Measurements from ENCODE around the gene ANKRD36B.
"Not testable (repeated sequence)": the region's sequence is repeated elsewhere in the genome, so short reads cannot be mapped to it uniquely, and the experiment has no call there.

Gene ANKRD36B

DNA sequence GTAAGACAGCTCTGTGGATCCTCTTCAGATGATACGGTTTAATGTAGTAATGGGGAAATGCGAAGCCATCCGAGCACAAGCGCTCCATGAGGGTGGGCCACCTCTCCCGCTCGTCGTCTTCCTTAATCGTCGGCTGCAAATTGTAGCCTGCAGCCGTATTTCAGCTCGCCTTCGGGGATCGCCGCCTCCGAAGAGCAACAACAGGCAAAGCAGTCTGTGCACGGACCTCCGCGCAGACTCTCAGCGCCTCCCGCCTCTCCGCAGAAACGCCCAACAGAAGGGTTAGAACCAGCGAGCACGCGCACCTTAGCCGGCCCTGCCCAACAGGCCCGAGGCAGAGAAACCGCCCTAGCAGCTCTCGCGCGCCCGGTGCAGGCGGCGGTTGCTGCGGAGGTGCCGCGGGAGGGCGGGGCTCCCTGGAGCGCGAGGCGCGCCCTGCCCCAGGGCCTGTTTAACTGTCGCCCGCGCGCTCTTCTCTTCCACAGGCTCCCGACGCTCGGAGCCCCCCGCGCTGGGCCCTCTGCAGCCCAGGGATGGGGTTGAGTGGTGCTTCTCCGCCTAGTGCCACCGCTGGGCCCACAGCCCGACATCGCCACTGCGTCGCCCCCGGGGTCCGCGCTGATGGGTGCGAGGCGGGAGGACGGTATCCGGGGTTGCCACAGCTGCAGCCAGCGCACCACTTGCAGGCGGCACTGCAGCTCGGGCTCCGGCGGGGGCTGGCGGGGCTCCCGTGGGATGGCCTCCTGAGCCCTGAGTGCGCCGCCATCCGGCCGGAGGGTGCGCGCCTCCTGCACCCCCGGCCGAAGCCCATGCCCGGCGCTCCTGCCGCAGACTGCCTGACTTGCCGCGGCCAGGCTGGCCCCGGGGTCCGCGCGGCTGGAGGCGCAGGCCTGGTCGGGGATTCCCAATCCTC lies at the start of gene ANKRD36B:
ANKRD36B (minus strand) TSS at position 280 of the 913 bp plus-strand sequence; CDS start at position 88, 192 bp downstream.
- DNase-seq = peak; percentile 95

- DNase-seq = not testable (repeated sequence)
Observed at GRCh38 chr2:97626049-97626430, 36.4 kb upstream of the ANKRD36B start.

GRCh38 chr2:97625354-97626048 lies 35.8 kb upstream of the ANKRD36B start:
- DNase-seq = not testable (repeated sequence)

- DNase-seq = not testable (repeated sequence)
Observed at GRCh38 chr2:97622976-97623375, 33.3 kb upstream of the ANKRD36B start.

- not testable (repeated sequence) for DNase-seq
Observed at GRCh38 chr2:97620492-97620891, 30.8 kb upstream of the ANKRD36B start.

DNA sequence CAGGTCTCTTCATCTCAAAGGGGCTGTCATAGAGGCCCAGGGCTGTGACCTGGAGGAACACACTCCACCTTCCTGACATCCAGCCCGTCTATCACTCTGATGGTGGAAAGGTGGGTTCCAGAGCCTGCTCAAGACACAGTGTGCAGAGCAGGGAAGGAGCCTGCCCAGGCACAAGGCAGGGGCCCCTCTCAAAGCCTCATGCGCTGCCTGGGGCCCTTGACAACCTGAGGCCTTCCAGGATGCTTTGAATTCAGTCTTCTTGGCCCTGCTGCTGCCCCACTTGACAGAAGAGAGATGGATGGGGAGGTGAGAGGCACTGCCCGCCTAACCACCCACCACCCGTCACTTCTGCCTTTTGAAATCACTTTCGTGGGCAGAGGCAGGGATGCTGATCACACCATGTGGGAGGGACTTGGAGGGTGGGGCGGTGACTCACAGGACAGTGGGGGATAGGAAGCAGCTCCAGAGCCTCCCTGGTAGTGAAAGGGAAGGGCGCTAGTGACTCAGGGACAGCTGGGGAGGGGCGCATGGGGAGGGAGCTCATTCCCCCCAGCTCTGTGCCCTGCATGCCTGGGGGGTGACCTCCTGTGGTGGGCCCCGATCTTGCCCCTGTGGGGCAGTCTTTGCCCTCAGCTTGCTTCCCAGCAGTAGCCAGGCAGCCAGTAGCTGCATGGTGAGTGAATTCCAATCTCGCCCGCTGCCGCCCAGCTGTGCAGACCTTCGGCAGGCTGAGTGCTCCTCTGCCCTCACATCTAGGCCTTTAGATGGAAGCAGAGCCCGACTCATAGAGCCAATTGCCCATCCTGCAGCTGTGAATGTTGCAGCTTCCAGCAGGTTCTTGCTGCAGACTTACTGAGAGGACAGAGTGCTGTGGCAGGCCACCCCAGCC lies 29.5 kb upstream of the ANKRD36B start:
- DNase-seq = peak; percentile 64

- DNase-seq = no peak
Observed at GRCh38 chr2:97617911-97618310, 28.2 kb upstream of the ANKRD36B start.

DNA sequence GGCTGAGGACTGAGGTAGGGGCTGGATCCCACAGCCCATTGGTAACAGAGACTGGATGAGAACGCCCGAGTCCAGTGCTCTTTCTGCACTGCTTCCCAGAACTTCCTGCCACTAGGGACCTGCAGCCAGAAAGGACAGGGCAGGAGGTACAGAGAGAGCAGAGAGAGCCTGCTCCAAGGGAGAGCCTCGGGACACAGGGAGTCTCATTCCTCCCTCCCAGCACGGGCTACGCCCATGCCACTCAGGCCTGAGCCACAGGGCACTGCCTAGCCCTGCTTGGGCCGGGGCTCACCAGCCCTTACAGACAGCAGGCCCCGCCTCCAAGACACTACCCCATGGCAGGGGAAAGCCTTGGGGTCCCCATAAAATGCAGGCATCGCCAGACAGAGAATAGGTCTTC lies 26.1 kb upstream of the ANKRD36B start:
- not testable (repeated sequence) for DNase-seq

DNA sequence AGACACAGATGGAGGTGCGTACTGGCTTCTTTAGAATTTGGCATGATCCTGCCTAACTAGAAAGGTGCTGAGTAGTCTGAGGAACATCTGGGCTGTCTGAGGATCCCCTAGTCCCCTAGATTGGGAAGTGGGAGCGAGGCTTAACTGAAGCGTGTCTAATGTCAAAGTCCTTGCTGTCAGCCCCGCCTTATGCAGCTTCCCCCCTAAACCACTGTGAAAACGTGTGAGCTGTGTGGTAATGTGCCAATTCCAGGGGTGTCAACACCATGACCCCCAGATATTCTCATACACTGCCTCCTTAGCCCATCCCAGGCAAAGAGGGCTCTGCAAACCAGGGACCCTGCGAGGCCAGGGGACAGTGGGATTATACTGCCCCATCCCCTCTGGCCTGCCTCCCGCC lies 22.2 kb upstream of the ANKRD36B start:
- not testable (repeated sequence) for DNase-seq

DNA sequence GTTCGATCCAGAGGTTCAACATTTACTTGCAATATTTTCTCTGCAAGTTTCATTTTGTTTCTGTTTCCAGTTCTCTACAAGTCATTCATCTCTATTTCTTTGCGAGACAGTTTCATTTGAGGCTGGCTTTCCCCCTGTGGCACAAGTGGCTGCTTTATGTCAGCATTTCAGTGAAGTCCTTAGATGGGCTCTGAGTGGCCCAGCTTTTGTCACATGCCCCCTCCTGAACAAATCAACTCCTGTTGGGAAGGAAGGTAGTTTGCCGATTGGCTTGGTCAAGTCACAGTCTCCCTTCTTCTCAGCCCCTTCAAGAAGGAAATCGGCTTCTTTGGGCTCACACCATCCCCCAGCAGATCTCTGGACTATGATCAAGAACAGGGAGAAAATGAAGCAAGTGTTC lies 19.1 kb upstream of the ANKRD36B start:
- DNase-seq = peak; percentile 37

DNA sequence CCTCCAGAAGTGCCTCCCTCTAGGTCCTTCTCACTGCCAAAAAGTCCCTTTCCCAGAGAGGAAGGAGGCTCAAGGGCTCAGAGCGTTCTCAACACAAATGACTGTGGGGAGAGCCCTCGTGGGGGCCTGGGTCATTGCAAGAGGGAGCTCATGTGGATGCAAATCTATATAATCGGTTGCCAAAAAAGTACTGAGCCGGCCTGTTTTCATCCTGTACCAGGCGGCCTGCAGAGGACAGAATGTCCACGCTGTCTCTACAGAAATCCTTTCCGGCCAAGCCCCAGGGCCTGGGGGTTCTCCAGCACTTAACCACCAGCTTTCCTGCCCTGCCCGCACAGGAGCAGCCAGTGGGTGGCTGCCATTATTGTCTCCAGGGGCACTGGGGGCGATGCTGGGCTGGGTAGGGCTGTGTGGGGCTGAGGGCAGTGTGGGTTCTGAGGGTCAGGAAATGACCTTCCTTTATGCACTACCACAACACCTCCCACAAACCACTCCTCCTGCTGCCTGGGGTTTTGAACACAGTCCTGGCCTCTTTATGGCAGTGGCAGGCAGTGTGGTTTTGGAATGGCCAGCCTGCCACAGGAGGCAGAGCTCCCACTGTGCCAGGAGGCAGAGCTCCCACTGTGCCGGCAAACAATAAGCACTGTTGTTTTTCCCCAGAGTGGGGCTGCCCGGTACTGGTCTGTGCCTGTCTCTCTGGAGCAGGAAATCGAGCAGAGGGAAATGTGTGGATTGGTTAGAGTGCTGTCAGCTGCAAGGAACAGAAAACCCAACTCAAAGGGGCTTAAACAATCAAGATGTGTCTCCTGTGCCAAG lies 16.1 kb upstream of the ANKRD36B start:
- DNase-seq = not testable (repeated sequence)

DNA sequence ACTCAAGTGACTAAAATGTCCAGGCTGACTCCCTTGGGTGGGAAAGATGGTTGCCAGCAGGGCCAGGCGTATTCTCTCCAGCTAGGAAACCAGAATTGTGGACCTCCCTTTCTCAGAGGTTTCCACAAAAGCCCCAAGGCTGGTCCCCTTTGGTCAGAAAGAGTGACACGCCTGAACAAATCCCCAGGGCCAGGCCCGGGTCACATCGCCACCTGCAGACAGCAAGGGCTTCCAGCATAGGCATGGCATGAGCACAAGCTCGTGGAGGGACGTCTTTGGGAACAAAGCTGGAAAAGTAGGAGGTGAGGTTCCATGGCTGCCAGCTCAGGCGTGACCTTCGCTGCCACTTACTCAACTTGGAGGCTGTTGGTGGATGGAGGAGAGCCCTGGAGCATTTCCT lies 15.4 kb upstream of the ANKRD36B start:
- DNase-seq = not testable (repeated sequence)

DNA sequence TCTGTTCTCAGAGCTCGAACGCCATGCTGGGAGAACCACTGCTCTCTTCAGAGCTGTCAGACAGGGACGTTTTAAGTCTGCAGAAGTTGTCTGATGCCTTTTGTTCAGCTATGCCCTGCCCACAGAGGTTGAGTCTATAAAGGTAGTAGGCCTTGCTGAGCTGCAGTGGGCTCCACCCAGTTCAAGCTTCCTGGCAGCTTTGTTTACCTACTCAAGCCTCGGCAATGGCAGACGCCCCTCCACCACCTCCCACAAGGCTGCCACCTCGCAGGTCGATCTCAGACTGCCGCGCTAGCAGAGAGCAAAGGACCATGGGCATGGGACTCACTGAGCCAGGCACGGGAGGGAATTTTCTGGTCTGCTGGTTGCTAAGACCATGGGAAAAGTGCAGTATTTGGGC lies 11.9 kb upstream of the ANKRD36B start:
- DNase-seq = not testable (repeated sequence)

DNA sequence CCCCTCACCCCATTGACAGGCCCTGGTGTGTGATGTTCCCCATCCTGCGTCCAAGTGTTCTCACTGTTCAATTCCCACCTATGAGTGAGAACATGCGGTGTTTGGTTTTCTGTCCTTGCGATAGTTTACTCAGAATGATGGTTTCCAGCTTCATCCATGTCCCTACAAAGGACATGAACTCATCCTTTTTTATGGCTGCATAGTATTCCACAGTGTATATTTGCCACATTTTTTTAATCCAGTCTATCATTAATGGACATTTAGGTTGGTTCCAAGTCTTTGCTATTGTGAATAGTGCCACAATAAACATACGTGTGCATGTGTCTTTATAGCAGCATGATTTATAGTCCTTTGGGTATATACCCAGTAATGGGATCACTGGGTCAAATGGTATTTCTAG lies 6.5 kb upstream of the ANKRD36B start:
- not testable (repeated sequence) for DNase-seq

GRCh38 chr2:97593520-97593919 lies 3.8 kb upstream of the ANKRD36B start:
- not testable (repeated sequence) for DNase-seq

DNA sequence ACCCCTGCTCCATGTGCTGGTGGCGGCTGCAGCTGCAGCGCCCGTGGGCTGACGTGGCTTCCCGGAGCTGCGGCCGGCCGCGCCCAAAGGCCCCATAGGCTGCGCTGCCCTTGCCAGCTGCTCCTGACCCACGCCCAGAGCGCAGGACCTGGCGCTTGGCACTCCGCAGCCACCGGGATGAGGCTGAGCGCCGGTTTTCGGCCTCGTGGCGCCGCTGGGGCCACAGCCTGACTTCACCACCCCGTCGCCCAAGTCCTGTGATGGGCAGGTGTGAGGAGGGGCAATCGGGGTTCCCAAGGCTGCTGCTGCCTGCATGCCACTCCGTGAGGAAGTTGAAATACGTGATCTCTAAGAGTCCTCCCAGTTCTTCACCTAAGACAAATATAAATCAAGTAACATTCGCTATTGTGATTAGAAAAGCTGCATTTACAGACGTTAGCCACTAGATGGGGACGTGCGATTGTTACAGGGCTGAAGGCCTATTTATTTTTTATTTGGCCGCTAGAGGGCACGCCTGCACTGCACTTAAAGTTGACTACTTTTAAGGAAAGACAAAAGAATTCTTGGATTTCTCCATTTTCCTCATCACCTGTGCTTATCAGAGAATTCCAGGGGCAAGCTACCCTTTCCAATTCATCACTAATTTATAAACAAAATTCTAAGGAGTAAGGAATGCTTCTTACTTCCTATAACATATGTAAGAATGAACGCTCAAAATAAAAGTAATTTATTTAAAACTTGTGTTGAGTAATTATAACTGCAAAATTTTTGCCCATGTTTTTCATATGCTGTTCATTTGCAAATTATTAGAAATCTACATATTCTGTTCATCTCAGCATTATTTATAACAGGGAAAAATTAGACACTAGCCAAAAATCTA lies 1.1 kb upstream of the ANKRD36B start:
- DNase-seq = peak; percentile 84

- DNase-seq = not testable (repeated sequence)
Observed at GRCh38 chr2:97589257-97589597, 450 bp downstream of the ANKRD36B start.

DNA sequence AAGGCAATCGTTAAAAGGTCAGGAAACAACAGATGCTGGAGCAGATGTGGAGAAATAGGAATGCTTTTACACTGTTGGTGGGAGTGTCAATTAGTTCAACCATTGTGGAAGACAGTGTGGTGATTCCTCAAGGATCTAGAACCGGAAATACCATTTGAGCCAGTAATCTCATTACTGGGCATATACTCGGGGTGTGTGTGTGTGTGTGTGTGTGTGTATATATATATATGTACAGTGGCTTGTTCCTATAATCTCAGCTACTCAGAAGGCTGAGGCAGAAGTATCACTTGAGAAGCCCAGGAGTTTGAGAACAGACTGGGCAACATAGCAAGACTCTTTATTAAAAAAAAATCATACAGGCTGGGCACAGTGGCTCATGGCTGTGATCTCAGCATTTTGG lies 24.0 kb downstream of the ANKRD36B start:
- not testable (repeated sequence) for DNase-seq

GRCh38 chr2:97552406-97552805 lies 37.3 kb downstream of the ANKRD36B start:
- DNase-seq = not testable (repeated sequence)

- not testable (repeated sequence) for DNase-seq
Observed at GRCh38 chr2:97550498-97550897, 39.2 kb downstream of the ANKRD36B start.

DNA sequence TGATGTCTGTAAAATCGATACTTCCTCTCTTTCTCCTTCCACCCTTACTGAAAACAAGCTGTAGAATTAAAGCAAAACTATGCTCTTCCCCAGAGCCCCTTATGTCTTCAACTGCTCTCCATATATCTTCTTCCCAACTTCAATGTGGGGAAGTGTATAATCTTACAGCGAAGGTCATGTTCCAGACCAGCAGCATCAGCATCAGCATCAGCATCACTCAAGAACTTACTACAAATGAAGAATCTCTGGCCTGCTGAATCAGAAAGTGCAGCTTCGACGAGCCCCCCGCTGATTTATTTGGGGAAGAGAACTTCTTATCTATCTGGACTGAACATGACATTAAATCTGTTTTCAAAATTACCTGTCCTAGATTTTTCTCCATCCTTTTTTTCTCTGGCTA lies 40.6 kb downstream of the ANKRD36B start:
- not testable (repeated sequence) for DNase-seq
